Nucleus accumbens (tissue), 56 donors: ENCODE results near the gene MRPL48.
"Not testable (repeated sequence)": the region's sequence is repeated elsewhere in the genome, so short reads cannot be mapped to it uniquely, and the experiment has no call there.

Experiments used
- DNase-seq, 56 donors: peaks; one replicate each; lab custom pipeline; 2025; lab: John Stamatoyannopoulos, UW

The MRPL48 gene

DNA sequence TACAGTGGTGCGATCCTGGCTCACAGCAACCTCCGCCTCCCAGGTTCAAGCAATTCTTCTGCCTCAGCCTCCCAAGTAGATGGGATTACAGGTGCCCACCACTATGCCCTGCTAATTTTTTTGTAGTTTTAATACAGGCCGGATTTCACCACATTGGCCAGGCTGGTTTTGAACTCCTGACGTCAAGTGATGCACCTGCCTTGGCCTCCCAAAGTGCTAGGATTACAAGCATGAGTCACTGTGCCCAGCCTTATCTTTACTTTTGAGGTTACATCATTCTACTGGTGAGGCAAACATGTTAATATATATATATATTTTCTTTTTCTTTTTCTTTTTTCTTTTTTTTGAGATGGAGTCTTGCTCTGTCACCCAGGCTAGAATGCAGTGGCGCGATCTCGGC, 16.9 kb upstream of the MRPL48 start:
- not testable (repeated sequence) for DNase-seq

DNA sequence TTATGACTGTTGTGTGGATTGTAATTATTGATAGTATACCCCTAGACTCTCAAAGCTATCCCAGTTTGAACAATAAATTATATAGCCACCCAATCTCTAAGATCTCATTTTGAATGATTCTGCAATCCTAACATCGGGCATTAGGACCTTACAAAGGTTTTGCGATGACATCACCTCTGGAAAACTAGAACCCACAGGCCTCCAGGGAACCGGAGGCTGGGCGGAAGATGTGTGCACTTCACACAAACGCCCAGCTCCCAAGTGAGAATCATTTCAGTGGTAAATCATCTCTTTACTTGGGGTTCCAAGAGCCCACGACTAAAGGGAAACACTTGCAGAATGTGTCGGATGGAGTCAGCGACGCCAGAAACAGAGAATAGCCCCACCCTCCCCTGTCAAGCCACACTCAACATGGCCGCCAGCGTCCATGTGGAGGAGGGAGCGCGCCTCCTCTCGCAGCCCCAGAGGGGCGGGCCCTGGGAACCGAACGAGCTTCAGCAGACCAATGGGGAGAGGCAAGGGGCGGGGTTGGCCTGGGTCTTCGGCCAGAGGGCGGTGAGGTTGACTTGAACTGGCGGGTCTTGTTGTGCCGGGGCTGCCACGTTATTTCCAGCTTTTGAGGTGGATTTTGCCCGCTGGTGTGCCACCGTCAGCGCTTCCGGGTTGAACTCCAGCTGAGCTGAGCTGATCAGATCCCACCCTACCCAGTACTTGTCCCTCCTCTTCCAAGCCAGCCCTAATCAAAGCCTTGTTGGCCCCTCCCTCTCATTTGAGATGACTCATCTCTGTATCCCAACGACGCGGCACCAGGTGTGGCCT, 8.4 kb upstream of the MRPL48 start:
- peak; percentile 65 to 100 (median 99) for DNase-seq

DNA sequence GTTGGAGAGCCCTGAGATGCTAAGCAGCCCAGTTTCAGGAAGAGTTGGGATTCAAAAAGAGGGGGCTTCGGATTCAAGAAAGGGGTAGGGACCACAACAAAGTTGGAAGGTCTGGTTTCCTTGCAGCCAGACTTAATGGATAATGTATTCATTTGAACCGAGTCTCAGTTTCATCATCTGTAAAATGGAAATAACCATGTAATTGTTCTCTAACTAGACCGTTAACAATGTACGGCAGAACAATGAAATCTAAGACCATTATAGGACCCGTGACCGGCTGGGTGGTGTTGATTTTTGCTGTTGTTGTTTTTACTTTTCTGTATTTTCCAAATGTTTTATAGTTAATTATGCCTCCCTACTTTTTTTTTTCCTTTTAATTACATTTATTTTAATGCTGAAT, 6.4 kb upstream of the MRPL48 start:
- DNase-seq, result no peak

DNA sequence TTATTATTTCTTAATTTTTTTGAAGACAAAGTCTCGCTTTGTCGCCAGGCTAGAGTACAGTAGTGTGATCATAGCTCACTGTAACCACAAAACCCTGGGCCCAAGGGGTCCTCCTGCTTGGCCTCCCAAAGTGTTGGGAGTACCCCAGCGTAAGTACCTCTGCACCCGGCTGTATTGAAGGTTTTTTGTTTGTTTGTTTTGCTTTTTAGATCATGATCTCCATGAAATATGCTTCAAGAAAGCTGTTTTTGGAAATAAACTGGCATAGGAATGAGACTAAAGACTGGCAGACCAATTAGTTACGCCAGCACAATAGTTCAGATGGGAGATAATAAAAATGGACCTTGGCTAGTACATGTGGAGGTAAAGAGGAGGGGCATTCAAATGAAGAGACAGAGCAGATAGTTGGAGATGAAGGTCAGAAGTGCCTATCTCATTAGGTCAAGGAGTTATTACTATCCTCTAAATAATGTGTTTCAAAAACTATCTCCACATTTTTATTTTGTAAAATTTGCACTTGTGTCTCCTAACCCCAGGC, 4.1 kb upstream of the MRPL48 start:
- no peak for DNase-seq

DNA sequence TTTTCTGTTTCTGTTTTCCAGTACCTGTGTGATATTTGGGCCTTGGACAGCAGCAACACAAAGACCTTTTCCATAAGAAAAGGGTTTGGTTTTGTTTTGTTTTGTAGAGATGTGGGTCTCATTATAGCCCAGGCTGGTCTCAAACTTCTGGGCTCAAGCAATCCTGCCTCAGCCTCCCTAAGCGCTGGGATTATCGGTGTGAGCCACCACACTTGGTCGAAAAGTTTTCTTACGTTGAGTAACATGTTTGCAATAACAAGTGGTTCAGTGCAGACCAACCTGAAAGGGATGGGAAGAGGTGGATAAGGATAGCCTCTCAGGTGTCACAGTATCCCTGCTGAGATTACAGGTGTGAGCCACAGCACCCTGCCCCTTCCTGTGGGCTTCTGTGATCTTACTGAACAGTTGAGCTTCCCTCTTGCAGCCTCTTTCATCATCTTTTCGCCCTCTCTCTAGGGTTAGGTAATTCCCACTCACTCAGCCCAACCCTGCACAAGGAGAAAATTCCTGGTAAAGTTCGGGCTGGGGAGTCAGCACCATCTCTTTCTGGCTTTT, 3.5 kb upstream of the MRPL48 start:
- DNase-seq, result no peak

DNA sequence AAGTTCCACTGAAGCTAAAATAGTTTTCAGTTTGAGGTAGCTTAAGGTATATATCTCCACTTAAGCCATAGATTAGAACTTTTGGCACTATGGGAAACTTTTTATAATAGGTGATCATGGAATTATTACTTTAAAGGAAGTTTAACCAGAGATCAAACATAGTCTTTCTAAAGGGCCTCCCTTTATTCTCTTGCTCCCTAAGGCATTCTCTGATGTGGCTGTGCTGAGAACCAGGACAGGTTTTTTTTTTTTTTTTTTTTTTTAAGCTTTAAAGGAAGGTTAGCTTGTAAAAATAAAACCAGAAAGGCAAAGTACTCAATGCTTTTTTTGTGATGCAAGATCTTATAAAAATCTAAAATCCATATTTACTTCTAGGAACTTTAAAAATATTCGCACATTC, 2.9 kb upstream of the MRPL48 start:
- no peak for DNase-seq

DNA sequence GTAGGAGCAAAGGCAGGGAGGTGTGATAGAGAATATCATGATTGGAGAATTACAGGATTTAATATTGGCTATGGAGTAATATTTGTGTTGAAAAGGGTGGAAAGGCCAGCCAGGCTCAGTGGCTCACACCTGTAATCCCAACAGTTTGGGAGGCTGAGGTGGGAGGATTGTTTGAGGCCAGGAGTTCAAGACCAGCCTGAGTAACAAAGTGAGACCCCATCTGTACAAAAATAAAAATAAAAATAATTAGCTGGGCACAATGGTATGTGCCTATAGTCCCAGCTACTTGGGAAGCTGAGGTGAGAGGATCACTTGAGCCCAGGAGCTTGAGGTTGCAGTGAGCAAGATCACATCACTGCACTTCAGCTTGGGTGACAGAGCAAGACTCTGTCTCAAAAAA, 2.2 kb upstream of the MRPL48 start:
- DNase-seq, result not testable (repeated sequence)

DNA sequence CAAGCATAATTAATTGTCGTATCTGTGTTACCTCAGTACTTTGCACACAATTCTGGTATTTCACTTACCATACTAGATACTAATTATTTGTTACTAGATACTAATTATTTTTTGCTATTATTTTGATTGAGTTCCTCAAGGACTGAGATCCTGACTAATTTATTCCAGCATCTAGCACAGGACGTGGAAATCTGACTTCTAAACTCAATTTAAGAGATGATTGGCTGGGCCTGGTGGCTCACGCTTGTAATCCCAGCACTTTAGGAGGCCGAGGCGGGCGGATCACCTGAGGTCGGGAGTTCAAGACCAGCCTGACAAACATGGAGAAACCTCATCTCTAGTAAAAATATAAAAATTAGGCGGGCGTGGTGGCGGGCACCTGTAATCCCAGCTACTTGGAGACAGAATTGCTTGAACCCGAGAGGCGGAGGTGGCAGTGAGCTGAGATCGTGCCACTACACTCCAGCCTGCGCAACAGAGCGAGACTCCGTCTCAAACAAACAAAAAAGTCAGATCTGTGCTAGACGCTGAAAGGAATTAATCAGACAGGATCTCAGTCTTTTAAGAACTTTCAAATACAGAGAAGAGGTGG, 527 bp upstream of the MRPL48 start:
- DNase-seq, result peak in 11 of 56 donors; percentile 2 to 24 (median 7)

DNA sequence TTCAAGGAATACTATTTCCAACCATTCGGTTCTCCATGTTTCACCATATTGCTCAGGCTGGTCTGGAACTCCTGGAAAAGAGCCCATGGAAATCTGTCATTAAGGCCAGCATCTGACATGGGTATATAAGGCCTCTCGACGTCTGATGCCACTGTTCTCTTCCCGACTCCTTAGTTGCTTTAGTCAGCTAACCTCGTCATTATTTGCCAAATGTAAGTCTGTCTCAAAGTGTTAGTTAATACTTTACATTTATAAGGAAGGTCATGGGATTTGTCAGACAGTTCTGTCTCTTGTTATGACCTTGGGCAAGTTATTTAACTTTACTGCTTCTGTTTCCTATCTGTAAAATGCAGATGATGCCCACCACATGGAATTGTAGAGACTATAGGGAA, 1.6 kb downstream of the MRPL48 start:
- DNase-seq, result no peak

DNA sequence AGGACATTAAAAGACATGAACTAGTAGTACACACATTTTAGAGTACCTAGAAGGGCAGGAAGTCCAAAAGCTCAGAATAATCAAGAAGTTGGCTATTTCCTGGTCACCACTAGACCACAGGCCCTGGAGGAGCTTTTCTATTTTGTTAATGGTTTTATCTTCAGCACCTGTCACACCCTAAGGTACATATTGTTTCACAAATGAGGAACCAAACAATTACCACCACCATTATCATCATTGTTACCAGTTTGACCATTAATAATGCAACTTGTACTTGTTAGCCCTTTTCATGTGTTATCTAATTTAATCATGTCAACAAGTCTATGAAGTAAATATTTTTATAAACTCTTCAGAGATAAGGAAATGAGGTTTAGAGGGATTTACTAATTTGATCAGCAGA, 4.9 kb downstream of the MRPL48 start:
- no peak for DNase-seq

DNA sequence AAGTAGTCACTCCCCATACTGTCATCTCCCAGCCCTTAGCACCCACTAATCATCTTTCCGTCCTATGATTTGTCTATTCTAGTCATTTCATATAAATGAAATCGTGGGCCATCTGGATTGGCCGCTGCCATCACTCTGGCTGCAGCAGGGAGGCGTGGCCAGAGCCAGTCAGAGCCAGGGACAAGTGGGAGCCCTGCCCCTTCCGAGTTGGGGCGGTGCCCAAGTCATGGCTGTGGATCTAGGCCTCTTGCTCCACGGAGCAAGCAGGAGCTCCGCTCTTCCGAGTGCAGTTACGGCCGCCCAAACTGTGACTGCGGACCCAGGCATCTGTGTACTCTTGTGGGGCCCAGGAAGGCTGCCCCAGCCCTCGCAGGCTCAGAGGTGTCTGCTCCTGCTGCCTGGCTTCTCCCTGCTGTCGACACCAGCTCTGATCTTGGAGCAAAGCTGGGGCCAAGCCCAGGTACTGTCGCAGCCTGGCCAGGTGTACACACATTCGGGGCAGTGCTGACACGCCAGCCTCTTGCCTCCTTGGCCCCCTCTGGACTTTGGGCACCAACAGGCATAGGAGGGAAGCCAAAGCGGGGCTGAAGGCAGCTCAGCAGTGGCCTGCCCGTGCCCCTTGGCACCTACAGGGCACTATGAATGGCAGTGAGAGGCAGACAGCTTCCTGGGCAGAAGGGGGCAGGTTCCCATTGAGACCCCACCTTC, 8.4 kb downstream of the MRPL48 start:
- peak in 53 of 56 donors; percentile 12 to 89 (median 71) for DNase-seq

DNA sequence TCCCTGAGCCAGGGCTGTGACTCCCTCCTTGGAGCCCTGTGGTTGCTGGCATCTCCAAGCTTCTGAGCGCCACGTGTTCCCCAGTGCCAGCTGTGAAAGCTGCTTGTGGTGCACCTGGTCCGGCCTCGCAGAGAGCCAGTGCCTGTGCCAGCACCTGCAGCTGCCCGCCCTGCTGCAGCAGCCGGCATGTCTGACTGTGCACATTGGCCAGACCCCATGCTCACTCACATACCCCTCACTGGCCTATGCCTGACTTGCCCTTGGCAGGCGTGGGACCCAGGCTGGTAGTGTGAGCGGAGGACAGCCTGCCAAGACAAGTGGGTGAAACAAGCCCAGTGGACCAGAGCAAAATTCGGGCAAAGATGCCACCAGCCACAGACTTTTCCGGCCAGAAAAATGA, 9.8 kb downstream of the MRPL48 start:
- DNase-seq, result peak in 51 of 56 donors; percentile 11 to 85 (median 48)

DNA sequence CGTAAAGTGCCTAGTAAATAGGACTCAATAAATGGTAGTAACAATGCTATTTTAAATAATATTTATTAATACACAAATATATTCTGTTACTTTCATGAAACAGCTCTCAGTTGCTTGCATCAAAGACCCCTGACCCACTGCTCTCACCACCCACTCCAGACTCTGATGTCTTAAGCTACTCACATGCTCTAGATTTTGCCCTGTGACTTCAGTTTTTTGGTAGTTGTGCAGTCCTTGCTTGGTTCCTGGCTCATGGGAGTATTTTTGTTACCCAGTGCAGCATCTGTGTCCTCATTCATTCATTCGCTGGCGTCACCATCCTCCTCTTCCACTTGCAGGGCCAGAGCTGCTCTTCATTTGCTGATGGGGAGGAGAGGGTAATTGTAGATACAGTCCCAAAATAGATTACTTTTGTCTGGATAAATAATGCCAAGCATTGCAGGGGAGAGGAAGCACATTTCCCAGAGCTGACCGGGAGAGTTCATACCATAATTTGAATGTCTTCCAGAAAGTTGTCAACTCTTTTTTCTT, 12.7 kb downstream of the MRPL48 start:
- no peak for DNase-seq

DNA sequence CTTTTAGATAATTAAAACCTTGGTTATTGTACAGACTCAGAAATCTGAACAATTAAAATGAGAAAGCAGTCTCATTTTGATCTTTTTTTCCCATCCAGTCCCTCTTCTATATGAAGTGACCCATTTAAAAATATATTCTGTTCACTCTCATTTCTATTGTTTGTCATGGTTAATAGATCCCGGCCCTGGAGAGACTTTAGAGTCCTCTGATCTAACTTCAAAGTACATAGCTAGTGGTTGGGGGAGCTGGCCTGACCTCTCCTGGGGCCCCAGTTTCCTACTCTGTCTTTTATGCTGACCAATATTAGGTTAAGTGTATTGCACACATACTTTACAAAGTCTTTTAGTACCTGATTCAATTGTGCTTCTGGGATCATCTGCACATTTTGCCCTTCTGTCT, 13.5 kb downstream of the MRPL48 start:
- DNase-seq, result no peak

DNA sequence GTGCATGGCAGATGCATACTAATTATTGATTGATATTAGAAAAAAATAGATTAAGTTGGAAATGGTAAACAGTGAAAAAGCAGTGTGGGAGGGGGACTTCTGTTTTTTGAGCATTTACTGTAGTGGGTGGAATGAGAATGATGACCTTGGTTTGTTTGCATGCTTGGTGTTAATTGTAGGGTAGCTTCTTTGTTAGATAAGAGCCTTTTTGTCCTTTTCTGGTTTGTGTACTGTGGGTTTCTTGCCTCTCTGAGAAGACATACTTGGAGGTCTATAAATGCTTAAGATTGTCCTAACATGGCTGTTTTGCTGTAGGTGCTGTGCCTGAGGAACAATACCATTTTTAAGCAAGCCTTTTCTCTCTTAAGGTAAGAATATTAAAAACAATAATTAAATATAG, 17.0 kb downstream of the MRPL48 start:
- DNase-seq, result no peak

DNA sequence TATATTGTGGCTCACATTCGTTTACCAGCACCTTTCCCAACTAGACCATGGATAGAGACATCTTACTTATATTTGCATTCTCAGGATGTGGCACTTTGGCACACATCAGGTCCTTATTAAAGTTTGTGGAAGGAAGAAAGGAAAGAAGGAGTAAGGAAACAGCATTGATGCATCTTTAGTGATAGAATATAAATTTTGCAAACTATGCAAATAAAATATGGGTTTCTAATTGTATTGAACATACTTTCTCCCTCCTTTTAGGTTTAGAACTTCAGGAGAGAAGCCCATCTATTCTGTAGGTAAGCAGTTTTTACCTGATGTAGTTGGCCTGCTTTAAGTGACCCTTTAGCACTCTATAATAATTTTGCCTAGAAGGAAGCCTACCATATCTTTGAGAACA, 20.4 kb downstream of the MRPL48 start:
- no peak for DNase-seq

DNA sequence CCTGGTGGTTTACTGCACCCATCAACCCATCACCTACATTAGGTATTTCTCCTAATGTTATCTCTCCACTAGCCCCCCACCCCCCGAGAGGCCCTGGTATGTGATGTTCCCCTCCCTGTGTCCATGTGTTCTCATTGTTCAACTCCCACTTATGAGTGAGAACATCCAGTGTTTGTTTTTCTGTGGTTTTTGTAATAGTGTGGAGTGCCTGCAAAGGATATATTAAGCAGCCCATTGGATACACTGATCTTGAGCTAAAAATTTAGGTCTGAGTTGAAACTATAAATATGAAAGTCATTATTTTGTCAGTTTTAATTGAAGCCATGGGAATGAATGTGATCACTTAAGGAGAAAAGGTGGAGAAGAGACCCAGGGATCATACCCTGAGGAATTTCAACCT, 23.0 kb downstream of the MRPL48 start:
- DNase-seq, result no peak

DNA sequence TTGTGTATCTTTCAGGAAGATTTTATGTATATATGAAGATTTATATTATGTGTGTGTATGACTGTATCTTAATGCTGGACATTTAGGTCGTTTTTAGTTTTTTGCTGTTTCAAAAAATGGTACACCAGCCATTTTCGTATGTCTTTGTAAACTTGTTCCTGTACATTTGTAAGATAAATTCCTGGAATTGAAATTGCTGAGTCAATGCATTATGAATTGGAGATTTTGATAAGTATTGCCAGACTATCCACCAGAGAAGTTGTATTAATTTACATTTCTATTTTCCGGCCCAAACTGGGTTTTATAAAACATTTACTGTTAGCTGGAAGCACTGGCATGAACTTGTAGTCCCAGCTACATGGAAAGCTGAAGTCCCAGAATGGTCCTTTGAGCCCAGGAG, 24.6 kb downstream of the MRPL48 start:
- DNase-seq, result no peak

DNA sequence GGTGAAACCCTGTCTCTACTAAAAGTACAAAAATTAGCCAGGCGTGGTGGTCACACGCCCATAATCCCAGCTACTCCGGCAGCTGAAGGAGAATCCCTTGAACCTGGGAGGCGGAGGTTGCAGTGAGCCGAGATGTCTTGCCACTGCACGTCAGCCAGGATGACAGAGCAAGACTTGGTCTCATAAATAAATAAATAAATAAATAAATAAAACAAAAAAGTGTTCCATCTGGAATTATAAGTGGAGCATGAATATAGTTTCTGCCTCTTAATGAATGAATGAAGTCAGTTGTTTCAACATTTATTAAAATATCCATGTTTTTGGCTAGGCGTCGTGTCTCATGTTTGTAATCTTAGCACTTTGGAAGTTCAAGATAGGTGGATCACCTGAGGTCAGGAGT, 27.1 kb downstream of the MRPL48 start:
- DNase-seq, result no peak

DNA sequence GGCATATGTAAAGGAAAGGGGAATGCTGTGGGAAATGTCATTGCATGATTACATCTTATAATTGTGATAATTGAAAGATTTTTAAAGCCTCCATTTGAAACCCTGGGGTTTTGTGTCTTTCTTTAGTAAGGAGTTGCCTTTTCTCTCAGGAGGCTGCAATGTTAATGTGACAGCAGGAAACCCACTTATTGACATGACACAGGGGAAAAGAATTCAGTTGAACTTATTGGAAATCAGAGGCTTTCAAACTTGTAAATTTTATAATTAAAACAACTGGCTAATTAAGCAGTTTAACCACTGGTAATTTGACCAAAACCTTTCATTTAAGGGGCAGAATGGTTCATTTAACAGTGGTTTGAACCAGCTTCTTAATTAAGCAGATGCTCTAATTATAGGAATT, 31.2 kb downstream of the MRPL48 start:
- DNase-seq, result no peak

DNA sequence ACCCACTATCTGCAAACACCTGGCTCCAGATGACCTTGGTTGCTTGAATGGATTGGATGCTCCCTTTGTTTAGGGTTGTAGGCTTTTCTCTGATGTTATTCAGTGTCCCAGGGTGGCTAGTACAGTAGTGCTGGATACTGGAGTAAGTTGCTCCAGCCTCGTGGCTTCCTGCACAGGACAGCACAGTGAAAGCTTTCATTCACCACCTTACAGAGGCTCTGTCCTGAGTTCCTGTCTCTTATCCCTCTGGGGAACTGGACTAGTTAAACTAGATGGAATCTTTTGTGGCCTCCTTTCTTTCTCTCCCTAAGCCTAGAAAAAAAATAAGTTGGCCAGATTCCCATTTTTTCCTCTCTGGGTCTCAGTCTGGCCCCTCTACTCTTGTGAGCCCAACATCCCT, 42.6 kb downstream of the MRPL48 start:
- DNase-seq, result no peak
